ENCODE data around the gene CDCA4. TPM values are rescaled to one million over a fixed set of nuclear protein-coding genes. Genes with fewer than 3 reads are reported as not detected.

The CDCA4 gene
- total and polyA plus RNA-seq, 10 of the 15 experiments (the other 5 are each of a cell fraction or from before 2014, with no cell fraction given): 10.4 to 64.0 (median 52.1) TPM

DNA sequence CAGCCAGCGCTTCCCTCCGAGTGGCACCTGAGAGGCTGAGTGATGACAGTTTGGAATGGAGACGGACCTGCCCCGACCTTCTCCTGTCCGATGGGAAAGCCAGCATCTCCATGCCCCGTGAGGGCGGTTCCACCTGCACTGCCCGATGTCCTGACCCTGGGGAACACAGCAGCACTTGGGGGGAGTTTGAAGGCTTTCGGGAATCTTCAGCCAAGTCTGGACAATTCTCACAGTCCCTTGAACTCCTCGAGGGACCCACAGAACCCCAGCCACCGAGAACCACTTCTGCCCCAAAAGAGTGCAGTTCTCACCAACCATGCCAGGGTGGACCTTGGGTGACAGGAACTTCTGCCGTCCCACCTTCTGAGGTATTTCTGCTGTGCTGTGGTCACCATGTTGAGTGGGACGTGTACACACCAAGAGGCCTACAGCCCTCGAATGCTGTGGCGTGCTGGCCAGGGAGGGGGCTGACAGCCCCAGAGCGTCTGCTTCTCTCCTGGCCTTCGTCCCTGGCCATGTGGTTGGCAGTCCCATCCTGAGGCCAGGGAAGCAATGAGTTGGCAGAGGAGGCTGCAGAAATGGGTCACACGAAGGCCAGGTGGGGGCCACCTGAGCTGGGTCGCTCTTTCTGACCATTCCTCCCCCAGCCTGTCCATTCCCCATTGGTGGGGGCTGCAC, 34.3 kb downstream of the CDCA4 start:
- Histone ChIP-seq H3K4me1 (ENCODE audit: control insufficient read depth, insufficient read depth, low read length) (no peaks in the 10 kb centered on the region), H2AFZ (ENCODE audit: control insufficient read depth, low read depth, low read length) (no peak overlapping the region), H4K20me1 (ENCODE audit: control insufficient read depth, insufficient read depth) (no peaks in the 10 kb centered on the region), H3K9ac (ENCODE audit: control insufficient read depth, insufficient read depth, low read length) (no peak overlapping the region), H3K27ac (ENCODE audit: control insufficient read depth, insufficient read depth) (no peak overlapping the region), H3K36me3 (ENCODE audit: control insufficient read depth in 2 of 2, insufficient read depth in 2 of 2, low read length in 1 of 2) (no peaks in the 10 kb centered on the region), H3K4me3 (peak overlapping the region; percentile 74; the same call in 1 of the 2 replicates), H3K27me3 (replicated peaks in 1 of 2; ENCODE audit: control insufficient read depth in 2 of 2, insufficient read depth in 2 of 2, low read length in 1 of 2) (no peaks in the 10 kb centered on the region), H3K79me2 (ENCODE audit: control insufficient read depth, insufficient read depth, low read length) (no peaks in the 10 kb centered on the region), H3K9me3 (replicated peaks; ENCODE audit: control insufficient read depth, insufficient read depth, low read length) (no peaks in the 10 kb centered on the region), H3K4me2 (ENCODE audit: control insufficient read depth, insufficient read depth) (peak overlapping the region; percentile 56)
- CTCF ChIA-PET: no interaction called here
- SMC1A ChIA-PET (ENCODE audit: uncharacterized antibody, unreplicated experiment): no interaction called here
- 54% methylated on average over 19 of the region's 19 CpGs for WGBS (ENCODE audit: insufficient coverage, insufficient replicate concordance, low lambda C conversion rate, missing lambda C conversion rate)
- in situ Hi-C loops (cut with MboI): no loop called here
- FAIRE-seq: no peak
- POLR2A ChIA-PET: no interaction called here
- intact Hi-C loops (cut with micrococcal nuclease; ENCODE audit: unreplicated experiment): no loop called here
- no peak for DNase-seq (ENCODE audit: low read depth, low spot score)
- BruUV-seq (replicated peaks): no TSS peak
- ATAC-seq: no peak
- RAD21 ChIA-PET (ENCODE audit: unreplicated experiment): no interaction called here
- TF ChIP-seq, protein P1, sequence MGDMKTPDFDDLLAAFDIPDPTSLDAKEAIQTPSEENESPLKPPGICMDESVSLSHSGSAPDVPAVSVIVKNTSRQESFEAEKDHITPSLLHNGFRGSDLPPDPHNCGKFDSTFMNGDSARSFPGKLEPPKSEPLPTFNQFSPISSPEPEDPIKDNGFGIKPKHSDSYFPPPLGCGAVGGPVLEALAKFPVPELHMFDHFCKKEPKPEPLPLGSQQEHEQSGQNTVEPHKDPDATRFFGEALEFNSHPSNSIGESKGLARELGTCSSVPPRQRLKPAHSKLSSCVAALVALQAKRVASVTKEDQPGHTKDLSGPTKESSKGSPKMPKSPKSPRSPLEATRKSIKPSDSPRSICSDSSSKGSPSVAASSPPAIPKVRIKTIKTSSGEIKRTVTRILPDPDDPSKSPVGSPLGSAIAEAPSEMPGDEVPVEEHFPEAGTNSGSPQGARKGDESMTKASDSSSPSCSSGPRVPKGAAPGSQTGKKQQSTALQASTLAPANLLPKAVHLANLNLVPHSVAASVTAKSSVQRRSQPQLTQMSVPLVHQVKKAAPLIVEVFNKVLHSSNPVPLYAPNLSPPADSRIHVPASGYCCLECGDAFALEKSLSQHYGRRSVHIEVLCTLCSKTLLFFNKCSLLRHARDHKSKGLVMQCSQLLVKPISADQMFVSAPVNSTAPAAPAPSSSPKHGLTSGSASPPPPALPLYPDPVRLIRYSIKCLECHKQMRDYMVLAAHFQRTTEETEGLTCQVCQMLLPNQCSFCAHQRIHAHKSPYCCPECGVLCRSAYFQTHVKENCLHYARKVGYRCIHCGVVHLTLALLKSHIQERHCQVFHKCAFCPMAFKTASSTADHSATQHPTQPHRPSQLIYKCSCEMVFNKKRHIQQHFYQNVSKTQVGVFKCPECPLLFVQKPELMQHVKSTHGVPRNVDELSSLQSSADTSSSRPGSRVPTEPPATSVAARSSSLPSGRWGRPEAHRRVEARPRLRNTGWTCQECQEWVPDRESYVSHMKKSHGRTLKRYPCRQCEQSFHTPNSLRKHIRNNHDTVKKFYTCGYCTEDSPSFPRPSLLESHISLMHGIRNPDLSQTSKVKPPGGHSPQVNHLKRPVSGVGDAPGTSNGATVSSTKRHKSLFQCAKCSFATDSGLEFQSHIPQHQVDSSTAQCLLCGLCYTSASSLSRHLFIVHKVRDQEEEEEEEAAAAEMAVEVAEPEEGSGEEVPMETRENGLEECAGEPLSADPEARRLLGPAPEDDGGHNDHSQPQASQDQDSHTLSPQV (IDR thresholded peaks at IDR 0.05): no peak
- TF ChIP-seq NFIC (IDR thresholded peaks at IDR 0.05; ENCODE audit: low read depth, low read length) (no peak), ZNF207 (IDR thresholded peaks at IDR 0.05; ENCODE audit: borderline replicate concordance) (no peak), BCL3 (IDR thresholded peaks at IDR 0.05; ENCODE audit: borderline replicate concordance, insufficient read depth, low read depth, low read length, poor library complexity, severe bottlenecking) (no peak), RELA (IDR thresholded peaks at IDR 0.05; ENCODE audit: borderline replicate concordance, partially characterized antibody) (no peak), ZNF622 (IDR thresholded peaks at IDR 0.05) (no peak), RUNX3 (IDR thresholded peaks at IDR 0.05; ENCODE audit: low read length) (no peak), PRDM15 (CRISPR knock-in tag; IDR thresholded peaks at IDR 0.05) (no peak), SMC3 (IDR thresholded peaks at IDR 0.05; ENCODE audit: borderline replicate concordance, low read length) (no peak), MYB (IDR thresholded peaks at IDR 0.05; ENCODE audit: borderline replicate concordance, low read depth, low read length) (no peak), POLR2A (IDR thresholded peaks at IDR 0.05; ENCODE audit: low read depth, low read length) (no peak), GATAD2B (conservative IDR thresholded peaks at IDR 0.05; ENCODE audit: low read depth) (no peak)
- TF ChIP-seq, protein P2, sequence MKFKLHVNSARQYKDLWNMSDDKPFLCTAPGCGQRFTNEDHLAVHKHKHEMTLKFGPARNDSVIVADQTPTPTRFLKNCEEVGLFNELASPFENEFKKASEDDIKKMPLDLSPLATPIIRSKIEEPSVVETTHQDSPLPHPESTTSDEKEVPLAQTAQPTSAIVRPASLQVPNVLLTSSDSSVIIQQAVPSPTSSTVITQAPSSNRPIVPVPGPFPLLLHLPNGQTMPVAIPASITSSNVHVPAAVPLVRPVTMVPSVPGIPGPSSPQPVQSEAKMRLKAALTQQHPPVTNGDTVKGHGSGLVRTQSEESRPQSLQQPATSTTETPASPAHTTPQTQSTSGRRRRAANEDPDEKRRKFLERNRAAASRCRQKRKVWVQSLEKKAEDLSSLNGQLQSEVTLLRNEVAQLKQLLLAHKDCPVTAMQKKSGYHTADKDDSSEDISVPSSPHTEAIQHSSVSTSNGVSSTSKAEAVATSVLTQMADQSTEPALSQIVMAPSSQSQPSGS (IDR thresholded peaks at IDR 0.05; ENCODE audit: low read length): no peak

All from GM12878 (cell line).